Adipocyte (in vitro differentiated cells): Measurements from ENCODE around the gene ELMOD3.
"Not testable (repeated sequence)": the region's sequence is repeated elsewhere in the genome, so short reads cannot be mapped to it uniquely, and the experiment has no call there.

Experiments
- DNase-seq: peaks from one replicate; pipeline ENCODE4 v3.0.0-alpha.2; 2015; ENCODE audit warnings: low read depth
- H3K27me3 ChIP-seq: replicated peaks from 2 replicates; pipeline ENCODE4 v1.7.0; 2013; ENCODE audit warnings: mild to moderate bottlenecking, low read length, moderate library complexity; ENCODE audit not compliant: control insufficient read depth, insufficient read depth
- H3K36me3 ChIP-seq: 2 replicates; pipeline ENCODE4 v1.7.0; 2013; ENCODE audit warnings: low read length, mild to moderate bottlenecking, moderate library complexity; ENCODE audit not compliant: control insufficient read depth, insufficient read depth, severe bottlenecking
- H3K4me1 ChIP-seq: 2 replicates; pipeline ENCODE4 v1.7.0; 2013; ENCODE audit warnings: mild to moderate bottlenecking, low read length, moderate library complexity; ENCODE audit not compliant: control insufficient read depth, insufficient read depth
- H3K4me3 ChIP-seq: 2 replicates; pipeline ENCODE4 v1.7.0; 2013; ENCODE audit warnings: mild to moderate bottlenecking, low read length, moderate library complexity
- H3K9ac ChIP-seq: 2 replicates; pipeline ENCODE4 v1.7.0; 2013; ENCODE audit warnings: mild to moderate bottlenecking, low read length, moderate library complexity
- H3K9me3 ChIP-seq: 2 replicates; pipeline ENCODE4 v1.7.0; 2013; ENCODE audit warnings: mild to moderate bottlenecking, low read length, moderate library complexity; ENCODE audit not compliant: control insufficient read depth

Gene ELMOD3

DNA sequence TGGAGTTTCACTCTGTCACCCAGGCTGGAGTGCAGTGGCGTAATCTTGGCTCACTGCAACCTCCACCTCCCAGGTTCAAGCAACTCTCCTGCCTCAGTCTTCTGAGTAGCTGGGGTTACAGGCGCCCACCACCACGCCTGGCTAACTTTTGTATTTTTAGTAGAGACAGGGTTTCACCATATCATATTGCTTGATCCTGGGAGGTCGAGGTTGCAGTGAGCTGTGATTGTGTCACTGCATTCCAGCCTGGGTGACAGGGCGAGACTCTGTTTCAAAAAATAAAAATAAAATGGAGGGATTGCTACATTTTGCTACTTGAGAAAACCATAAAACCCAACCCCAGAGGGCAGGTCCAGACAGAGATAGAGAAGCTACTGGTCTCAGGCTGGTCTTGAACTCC, 28.6 kb downstream of the ELMOD3 start:
- not testable (repeated sequence) for H3K27me3 ChIP-seq, H3K4me3 ChIP-seq, H3K9me3 ChIP-seq
- Histone ChIP-seq H3K4me1 (peaks cover 17% of the 10 kb centered on the region), H3K9ac (peak overlapping the region; percentile 72), H3K36me3 (peaks cover 65% of the 10 kb centered on the region)
- DNase-seq: peak; percentile 60

DNA sequence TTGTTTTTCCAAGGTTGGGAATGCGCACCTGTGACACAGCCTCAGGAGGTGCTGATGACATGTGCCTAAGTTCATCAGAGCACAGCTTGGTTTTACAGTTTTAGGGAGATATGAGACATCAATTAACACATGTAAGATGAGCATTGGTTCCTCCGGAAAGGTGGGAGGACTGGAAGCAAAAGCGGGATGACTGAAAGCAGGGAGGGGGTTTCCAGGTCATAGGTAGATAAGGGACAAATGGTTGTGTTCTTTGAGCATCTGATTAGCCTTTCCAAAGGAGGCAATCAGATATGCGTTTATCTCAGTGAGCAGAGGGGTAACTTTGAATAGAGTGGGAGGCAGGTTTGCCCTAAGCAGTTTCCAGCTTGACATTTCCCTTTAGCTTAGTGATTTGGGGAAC, 29.3 kb downstream of the ELMOD3 start:
- DNase-seq: no peak
- Histone ChIP-seq H3K4me1 (peaks cover 21% of the 10 kb centered on the region), H3K27me3 (no peaks in the 10 kb centered on the region), H3K4me3 (no peak overlapping the region), H3K9ac (peak overlapping the region; percentile 45), H3K36me3 (peaks cover 65% of the 10 kb centered on the region), H3K9me3 (peaks cover 8% of the 10 kb centered on the region)

- no peak overlapping the region for H3K9ac ChIP-seq
- no peak for DNase-seq
- peaks cover 25% of the 10 kb centered on the region for H3K4me1 ChIP-seq
- H3K27me3 ChIP-seq: no peaks in the 10 kb centered on the region
- no peak overlapping the region for H3K4me3 ChIP-seq
- no peaks in the 10 kb centered on the region for H3K9me3 ChIP-seq
- peaks cover 65% of the 10 kb centered on the region for H3K36me3 ChIP-seq
Measured at GRCh38 chr2:85385746-85386145, 31.2 kb downstream of the ELMOD3 start.

- H3K27me3 ChIP-seq: no peaks in the 10 kb centered on the region
- H3K4me1 ChIP-seq: peaks cover 30% of the 10 kb centered on the region
- H3K9ac ChIP-seq: no peak overlapping the region
- no peak overlapping the region for H3K4me3 ChIP-seq
- no peak for DNase-seq
- H3K9me3 ChIP-seq: no peaks in the 10 kb centered on the region
- peaks cover 72% of the 10 kb centered on the region for H3K36me3 ChIP-seq
Measured at GRCh38 chr2:85387754-85388153, 33.2 kb downstream of the ELMOD3 start.

DNA sequence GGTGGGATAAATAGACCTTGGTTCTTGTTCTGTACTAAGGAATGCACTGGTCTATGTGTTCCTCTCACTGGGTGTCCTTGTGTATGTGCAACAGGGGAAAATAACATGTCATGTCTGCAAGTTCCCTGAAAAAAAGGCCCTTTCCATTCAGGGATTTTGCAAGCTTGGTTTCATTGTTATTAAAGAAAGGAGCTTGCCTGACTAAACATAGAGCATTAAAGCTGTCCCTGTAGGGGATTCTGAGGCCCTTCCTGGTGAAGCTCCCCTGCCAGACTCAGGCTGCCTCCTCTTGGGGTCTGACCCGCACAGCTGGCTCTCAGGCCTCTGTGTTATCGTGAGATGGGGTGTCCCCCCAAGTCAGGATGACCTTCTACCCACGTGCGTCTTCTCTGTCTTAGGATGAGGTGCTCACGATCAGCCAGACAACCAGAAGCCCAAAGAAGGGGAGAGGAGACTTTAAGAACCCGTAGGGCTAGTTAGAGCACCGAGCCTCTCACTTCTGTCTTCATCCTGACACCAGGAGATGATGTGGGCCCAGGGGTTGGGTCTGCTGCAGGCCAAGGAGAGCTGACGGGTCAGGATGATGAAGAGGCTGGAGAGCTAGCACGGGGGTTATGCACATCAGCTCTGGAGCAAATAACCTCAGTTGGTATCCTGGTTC, 34.4 kb downstream of the ELMOD3 start:
- H3K9ac ChIP-seq: no peak overlapping the region
- no peaks in the 10 kb centered on the region for H3K9me3 ChIP-seq
- H3K4me3 ChIP-seq: no peak overlapping the region
- no peaks in the 10 kb centered on the region for H3K27me3 ChIP-seq
- peaks cover 69% of the 10 kb centered on the region for H3K36me3 ChIP-seq
- peaks cover 28% of the 10 kb centered on the region for H3K4me1 ChIP-seq
- DNase-seq: no peak

DNA sequence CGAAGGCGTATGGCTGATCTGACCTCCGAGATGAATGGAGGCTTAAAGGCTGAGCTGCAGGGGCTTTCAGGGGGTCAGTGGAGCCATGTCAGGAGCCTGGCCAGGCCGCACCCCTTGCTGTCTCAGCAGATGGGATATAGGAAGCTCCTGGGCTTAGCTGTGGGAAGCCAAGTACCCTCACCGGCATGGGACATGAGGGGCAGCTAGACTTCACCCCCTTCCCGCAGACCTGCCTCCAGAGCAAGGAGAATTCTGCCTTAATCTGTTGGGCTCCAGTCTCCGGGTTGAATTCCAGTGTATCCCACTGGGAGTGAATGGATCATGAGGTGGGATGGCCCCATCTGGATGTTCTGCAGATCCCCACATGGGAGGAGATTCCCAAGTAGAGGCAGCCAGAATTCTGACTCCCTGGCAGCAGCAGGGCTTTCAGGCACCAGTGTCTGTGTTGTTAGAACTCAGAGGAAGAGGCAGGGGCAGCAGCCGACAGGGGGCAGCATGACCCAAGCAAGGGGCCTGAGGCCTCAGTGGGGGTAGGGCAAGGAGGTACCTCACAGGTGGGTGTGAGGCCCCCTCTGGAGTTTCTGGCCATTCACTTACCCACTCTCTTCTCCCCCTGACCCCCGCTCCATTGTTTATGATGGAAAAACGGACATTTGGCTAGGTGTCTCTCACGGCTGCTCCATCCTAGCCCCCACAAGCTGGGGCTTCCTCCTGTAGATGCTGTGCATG, 36.5 kb downstream of the ELMOD3 start:
- Histone ChIP-seq H3K9ac (peak overlapping the region; percentile 47), H3K36me3 (peaks cover 57% of the 10 kb centered on the region), H3K27me3 (no peaks in the 10 kb centered on the region), H3K9me3 (no peaks in the 10 kb centered on the region), H3K4me3 (no peak overlapping the region), H3K4me1 (peaks cover 40% of the 10 kb centered on the region)
- DNase-seq: peak; percentile 52

DNA sequence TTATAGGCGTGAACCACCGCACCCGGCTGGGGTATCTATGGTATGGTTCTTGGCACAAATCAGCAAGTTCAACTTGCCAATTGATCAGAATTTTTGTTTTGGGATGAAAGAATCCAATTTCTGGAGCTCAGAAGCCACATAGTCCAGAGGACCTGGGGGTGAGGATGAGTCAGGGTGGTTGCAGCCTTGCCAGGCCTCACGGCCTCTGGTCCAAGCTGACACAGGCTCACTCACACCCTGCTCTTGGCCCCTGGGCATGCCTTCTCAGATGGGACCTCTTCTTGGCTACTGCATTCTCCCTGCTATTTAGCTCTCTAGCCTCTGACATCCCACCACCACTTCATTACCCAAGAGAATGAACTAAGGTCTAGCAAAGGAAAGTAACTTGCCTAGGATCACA, 39.3 kb downstream of the ELMOD3 start:
- Histone ChIP-seq H3K4me3 (no peak overlapping the region), H3K36me3 (peaks cover 41% of the 10 kb centered on the region), H3K9me3 (no peaks in the 10 kb centered on the region), H3K27me3 (no peaks in the 10 kb centered on the region), H3K9ac (peak overlapping the region; percentile 41), H3K4me1 (peaks cover 49% of the 10 kb centered on the region)
- no peak for DNase-seq

DNA sequence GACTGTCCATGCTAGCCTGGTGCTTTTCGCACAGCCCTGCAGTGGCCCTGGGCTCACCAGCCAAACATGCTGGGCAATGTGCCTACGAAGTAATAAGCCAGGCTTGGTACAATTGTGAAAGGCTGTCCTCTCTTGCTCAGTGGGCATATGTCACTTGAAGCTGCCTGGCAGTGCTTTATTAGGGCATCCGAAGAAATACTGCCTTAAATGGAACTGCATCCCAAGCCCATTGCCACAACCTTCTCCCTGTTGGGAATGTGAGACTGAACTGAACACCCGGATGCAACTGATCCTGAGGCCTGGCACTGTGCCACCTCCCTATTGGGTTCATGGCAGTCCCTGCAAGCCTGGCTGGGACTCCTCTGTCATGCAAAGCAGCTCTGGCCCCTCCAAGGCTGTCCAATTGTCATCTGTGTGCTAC, 39.7 kb downstream of the ELMOD3 start:
- Histone ChIP-seq H3K4me1 (peaks cover 47% of the 10 kb centered on the region), H3K4me3 (no peak overlapping the region), H3K9ac (peak overlapping the region; percentile 64), H3K9me3 (no peaks in the 10 kb centered on the region), H3K27me3 (no peaks in the 10 kb centered on the region), H3K36me3 (peaks cover 37% of the 10 kb centered on the region)
- no peak for DNase-seq

GRCh38 chr2:85394976-85395375, 40.4 kb downstream of the ELMOD3 start:
- Histone ChIP-seq H3K4me1 (peaks cover 47% of the 10 kb centered on the region), H3K9ac (peak overlapping the region; percentile 64), H3K4me3 (no peak overlapping the region), H3K36me3 (peaks cover 30% of the 10 kb centered on the region), H3K9me3 (no peaks in the 10 kb centered on the region), H3K27me3 (no peaks in the 10 kb centered on the region)
- no peak for DNase-seq

GRCh38 chr2:85395912-85396475, 41.4 kb downstream of the ELMOD3 start:
- Histone ChIP-seq H3K9ac (peak overlapping the region; percentile 35), H3K27me3 (no peaks in the 10 kb centered on the region), H3K36me3 (peaks cover 23% of the 10 kb centered on the region)

DNA sequence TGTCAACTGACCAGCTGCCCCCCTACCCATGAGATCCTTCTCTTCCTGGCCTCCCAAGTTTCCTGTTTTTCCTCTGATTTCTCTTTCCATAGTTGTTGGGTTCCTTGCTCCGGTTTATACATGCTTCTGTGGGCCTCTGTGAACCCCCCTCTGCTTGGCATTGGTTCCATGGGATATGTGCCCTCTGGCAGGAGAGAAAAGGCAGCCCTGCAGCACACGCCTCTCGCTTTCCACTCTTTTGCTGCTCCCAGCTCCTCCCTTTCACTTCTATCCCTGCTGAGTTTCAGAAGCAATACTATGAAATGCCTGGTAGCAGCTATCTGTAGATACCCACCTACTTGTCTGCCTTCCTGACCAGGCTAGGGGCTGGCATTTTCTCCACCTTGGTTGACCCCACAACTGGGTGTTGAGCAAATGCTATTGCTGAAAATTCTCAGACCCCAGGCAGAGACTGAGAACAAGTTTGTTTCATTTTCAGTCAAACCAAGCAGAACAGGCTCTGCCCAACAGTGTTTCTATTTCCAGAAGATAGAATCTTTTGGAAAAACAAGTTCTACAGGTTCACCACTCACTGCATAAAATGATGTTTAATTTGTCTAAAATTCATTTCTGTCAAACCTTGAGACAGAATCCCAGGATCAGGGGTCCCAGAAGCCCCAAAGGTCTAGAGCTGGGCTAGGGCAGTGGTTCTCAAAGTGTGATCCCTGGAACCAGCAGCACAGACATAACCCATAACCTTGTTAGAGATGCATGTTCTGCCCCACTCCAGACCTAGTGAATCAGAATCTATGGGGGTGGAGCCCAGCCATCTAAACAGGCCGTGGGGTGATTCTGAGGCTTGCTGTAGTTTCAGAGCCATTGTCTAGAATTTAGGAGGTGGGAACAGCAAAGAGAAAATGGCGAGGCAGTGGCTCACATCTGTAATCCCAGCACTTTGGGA, 42.2 kb downstream of the ELMOD3 start:
- no peak for DNase-seq
- Histone ChIP-seq H3K4me1 (peaks cover 40% of the 10 kb centered on the region), H3K9ac (peak overlapping the region; percentile 35), H3K9me3 (no peaks in the 10 kb centered on the region), H3K27me3 (no peaks in the 10 kb centered on the region), H3K36me3 (peaks cover 17% of the 10 kb centered on the region), H3K4me3 (no peak overlapping the region)

More at GRCh38 chr2:85395912-85396475, 41.4 kb downstream of the ELMOD3 start:
- H3K4me1 ChIP-seq: peaks cover 43% of the 10 kb centered on the region
- DNase-seq: no peak
- H3K4me3 ChIP-seq: no peak overlapping the region
- no peaks in the 10 kb centered on the region for H3K9me3 ChIP-seq
